Spleen (tissue), 7 donors: ENCODE measurements around the gene IFFO2.
A peak's percentile ranks its signal among the peaks of the same experiment; 100 is the strongest.

Source experiments
- CTCF ChIP-seq, 11 experiments: fragments of 200-600 bp in 7 of 11; fragments of 450-650 bp in 4 of 11; sonication (generic) in 4 of 11; IDR thresholded peaks in 8 of 11; conservative IDR thresholded peaks in 3 of 11; 1 replicate in 7 of 11; 2 replicates in 4 of 11; pipeline versions ENCODE4 v1.4.0 to v1.8.0; 2016 to 2021; ENCODE audit warnings: antibody characterized with exemption in 11 of 11, inconsistent platforms in 4 of 11, mild to moderate bottlenecking in 1 of 11
- POLR2A ChIP-seq, 3 donors: fragments of 450-650 bp; IDR thresholded peaks; one replicate each; pipeline ENCODE4 v1.5.1; 2017; ENCODE audit warnings: antibody characterized with exemption in 3 of 3, mild to moderate bottlenecking in 1 of 3
- POLR2AphosphoS5 ChIP-seq, 3 donors: sonication (generic); formaldehyde crosslinking; IDR thresholded peaks; one replicate each; pipeline ENCODE4 v1.5.1; 2017; ENCODE audit warnings: antibody characterized with exemption in 3 of 3
- donor health status: DM: no; HTN: no; CAD: no; lungs with moderate emphysema.
- donor health status: DM: no; HTN: no; CAD: no.
- donor health status: DM: no; HTN: no; CAD: no.

GRCh38 chr1:18945401-18945849 lies 11.1 kb downstream of the IFFO2 start:
- TF ChIP-seq POLR2AphosphoS5 (IDR thresholded peaks at IDR 0.05) (peak in 2 of 3 donors; percentile 16 to 35), CTCF (IDR thresholded peaks at IDR 0.05 in 8 of 11, conservative IDR thresholded peaks at IDR 0.05 in 3 of 11) (no peak), POLR2A (IDR thresholded peaks at IDR 0.05) (no peak)
